HG02852 (cell line): ENCODE results near the gene PDE8A.
"Not testable (repeated sequence)": the region's sequence is repeated elsewhere in the genome, so short reads cannot be mapped to it uniquely, and the experiment has no call there.

ENCODE experiments used
- ATAC-seq: cut with Tn5 transposase; IDR thresholded peaks from one replicate; pipeline ENCODE4 v1.9.1; 2021; ENCODE audit warnings: mild to moderate bottlenecking, moderate library complexity; ENCODE audit not compliant: unreplicated experiment

Gene PDE8A

DNA sequence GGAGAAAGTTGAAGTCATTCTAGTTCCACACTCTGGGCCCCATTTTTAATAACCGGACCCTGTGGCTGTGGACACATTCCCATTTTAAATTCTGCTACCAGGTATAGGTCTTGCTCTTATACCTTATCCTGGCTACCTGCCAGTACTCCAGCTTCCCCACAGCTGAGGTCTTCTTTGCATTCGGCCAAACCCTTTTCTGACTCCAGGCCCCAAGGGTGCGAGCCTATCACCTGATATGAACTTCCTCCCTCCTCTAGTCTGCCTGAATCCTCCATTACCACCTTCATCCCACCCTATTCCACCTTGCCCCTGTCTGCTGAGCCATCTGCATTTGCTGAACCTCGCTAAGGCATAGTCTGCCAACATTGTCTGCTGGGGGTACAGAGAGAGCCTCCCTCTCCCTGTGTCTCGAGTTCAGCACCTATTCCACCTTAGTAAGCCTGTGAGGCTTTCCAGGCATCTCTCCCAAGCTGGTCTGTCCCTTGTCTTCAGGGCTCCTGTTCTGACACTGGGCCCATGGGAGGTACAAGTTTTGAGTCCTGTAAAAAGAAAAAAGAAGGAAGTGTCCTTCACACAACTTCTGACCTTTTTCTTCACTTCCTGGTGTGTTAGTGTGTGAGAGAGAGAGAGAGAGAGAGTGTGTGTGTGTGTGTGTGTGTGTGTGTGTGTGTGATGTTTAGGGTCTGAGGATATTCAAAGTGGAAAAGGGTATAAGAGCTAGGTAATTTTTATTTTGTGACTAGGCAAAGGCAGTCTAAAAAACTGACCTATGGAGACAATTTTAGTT lies 27.0 kb downstream of the PDE8A start:
- no peak for ATAC-seq

- no peak for ATAC-seq
Observed at GRCh38 chr15:85009435-85009834, 27.8 kb downstream of the PDE8A start.

- ATAC-seq = no peak
Observed at GRCh38 chr15:85010071-85010385, 28.4 kb downstream of the PDE8A start.

DNA sequence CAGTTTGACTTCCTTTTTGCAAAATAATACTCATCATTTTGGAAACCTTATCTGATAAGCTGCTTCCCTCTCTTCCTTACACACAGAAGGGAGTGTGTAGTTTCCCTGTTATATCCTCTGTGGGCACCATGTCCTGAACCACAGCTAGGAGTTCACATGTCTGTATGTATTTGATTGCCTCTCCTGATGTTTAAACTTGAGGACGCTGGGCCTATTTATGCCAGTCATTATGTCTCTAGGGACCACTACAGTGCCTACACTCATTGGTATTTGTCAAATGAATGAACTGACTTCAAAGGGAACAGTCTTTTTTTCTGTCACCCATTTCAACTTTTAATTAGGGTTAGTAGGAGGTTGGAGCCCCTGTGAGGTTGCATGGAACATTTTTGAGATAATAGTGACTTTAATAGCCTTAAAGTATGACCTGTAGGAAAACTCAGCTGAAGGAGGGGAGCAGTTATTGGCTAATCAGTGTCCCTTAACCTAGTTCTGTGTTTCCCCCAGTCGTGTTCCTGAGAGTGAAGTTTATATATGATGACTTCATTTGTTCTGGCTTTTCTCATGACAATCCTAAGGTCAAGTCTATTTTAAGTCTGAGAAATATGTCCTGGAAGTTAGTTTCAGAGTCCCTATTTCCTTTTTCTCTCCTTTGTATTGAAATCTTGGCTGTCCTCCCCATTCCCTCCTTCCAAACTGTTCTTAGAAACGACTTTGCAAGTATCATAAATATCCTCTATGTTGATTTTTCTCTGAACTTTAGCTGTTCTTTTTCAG lies 28.9 kb downstream of the PDE8A start:
- no peak for ATAC-seq

DNA sequence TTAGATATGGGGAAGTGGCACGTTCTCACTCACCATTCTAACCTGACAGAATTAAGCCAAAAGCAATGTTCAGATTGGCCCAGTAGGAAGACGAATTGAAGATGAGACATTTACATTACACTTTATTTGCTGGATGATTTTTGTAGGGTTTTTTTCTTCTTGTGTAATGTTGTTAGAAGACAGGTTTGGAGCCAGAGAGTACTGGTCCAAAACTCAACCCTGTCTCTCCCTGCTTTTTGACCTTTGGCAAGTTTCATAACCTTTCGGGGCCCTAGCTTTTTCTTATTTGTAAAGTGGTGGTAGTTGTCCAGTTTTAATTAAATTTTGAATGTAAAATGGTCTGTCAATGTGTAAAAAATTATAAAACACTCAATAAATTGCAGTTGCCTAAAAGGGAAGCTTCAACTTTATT lies 29.5 kb downstream of the PDE8A start:
- no peak for ATAC-seq

DNA sequence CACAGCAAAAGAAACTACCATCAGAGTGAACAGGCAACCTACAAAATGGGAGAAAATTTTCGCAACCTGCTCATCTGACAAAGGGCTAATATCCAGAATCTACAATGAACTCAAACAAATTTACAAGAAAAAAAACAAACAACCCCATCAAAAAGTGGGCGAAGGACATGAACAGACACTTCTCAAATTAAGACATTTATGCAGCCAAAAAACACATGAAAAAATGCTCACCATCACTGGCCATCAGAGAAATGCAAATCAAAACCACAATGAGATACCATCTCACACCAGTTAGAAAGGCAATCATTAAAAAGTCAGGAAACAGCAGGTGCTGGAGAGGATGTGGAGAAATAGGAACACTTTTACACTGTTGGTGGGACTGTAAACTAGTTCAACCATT lies 30.1 kb downstream of the PDE8A start:
- not testable (repeated sequence) for ATAC-seq

DNA sequence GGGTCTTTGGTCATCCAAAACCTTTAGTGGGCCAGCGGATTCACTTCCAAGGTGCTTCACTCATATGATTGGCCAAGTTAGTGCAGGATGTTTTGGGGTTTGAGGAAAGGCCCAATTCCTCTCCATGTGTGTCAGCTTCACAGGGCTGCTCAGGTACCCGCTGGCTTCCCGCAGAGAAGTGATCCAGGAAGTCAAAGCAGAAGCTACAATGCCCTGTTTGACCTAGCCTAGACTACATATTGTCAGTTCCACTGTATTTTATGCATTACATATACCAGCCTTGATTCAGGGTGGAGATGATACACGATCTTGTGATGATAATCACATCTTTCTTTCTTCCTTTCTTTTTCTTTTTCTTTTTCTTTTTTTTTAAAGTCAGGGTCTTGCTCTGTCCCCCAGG lies 32.1 kb downstream of the PDE8A start:
- ATAC-seq = no peak

GRCh38 chr15:85014932-85015331 lies 33.3 kb downstream of the PDE8A start:
- ATAC-seq = no peak

GRCh38 chr15:85016275-85016674 lies 34.6 kb downstream of the PDE8A start:
- ATAC-seq = no peak

GRCh38 chr15:85019815-85020590 lies 38.3 kb downstream of the PDE8A start:
- no peak for ATAC-seq

DNA sequence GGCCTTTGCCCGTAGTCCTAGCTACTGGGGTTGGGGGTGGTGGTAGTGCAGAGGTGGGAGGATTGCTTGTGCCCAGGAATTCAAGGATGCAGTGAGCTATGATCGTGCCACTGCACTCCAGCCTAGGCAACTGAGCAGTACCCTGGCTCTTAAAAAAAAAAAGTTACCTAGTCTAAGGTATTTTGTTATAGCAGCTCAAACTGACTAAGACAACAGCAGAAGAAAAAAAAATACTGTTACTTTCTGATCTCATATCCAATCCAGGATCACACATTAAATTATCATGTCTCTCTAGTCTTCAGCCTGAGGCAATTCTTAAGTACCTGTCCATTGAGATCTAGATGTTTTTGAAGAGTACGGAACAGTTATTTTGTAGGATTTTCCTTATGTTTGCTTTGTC lies 39.8 kb downstream of the PDE8A start:
- no peak for ATAC-seq

- no peak for ATAC-seq
Observed at GRCh38 chr15:85022860-85023403, 41.3 kb downstream of the PDE8A start.

DNA sequence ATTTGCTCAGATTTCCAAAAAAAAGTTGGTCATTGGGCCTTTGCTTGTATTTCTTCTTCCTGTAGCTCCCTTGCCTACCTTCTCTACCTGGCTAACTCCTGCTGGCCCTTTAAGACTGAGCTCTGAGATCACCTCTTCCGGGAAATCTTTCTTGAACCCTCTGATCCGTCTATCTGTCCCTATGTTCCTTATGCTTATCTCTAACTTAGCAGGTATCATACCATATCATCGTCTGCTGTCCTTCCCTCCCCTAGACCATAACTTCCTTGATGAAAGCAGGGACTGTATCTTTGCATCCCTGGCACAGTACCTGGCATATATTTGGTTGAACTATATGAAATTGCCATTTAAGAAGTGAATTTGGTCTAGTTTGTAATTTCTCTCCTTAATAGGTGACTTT lies 42.3 kb downstream of the PDE8A start:
- no peak for ATAC-seq

GRCh38 chr15:85024509-85025336 lies 43.1 kb downstream of the PDE8A start:
- no peak for ATAC-seq

DNA sequence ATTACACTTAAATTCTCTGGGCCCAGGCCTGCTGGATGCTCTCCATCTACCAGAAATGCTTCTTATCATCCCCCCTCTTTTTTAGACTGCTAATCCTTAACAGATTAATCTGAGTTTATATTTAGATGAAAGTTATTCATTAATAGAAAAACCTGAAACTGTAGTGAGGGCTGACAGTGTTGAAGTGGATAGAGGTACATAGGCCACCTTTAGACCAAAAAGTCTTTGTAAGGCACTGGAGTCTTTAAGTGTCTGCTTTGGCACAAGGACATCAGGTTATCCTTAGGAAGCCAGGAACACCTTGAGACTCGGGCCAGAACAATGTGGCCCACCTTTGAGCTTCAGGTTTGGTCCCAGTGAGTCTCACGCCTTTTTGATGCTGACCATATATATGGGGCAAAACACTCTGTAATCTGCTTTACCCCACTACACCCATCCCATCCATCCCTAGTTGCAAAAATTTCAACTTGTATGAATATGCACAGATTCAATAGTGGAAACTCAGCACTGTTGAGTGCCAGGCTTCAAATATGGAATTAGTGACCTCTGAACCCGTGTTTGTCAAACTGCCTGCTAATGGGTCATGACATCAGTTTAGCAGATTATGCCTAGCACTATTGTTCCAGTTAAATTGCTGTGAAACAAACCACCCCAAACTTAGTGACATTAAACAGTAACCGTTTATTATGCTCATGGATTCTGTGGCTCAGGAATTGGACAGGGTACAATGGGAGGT lies 44.0 kb downstream of the PDE8A start:
- no peak for ATAC-seq

- no peak for ATAC-seq
Observed at GRCh38 chr15:85026304-85027032, 44.8 kb downstream of the PDE8A start.

DNA sequence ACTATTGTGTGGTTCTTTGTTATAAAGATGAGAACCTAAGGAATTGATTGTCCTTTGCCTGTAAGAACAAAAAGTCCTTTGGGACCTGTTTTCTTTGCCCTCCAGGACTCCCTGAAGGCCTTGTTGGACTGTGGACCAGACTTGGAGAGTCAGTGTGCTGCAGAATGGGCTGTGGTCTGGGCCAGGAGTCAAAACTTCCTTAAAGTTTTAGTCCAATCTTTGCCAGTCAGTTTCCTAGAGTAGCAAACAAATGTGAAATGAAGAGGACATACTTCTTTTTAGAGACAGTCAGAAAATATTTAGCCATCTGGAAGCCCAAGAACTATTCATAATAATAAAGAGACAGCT lies 45.4 kb downstream of the PDE8A start:
- ATAC-seq = no peak

DNA sequence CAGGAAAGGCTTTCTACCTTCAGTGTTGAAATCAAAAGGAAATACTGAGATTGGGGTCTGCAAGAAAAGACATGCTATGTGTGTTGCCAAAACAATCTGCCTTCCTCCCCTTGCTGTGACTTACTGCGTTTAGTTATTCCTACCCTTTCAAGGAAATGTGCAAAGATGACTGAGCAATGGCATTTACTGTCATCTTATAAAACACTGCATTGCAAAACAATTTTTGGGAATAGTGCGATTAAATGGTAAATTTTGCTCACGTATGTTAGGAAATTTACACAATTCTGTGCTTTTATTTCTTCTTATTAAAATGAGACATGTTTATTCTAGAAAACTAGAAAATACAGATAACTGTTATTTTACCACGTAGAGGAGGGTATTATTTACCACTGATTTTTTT lies 45.8 kb downstream of the PDE8A start:
- no peak for ATAC-seq

GRCh38 chr15:85028416-85028815 lies 46.8 kb downstream of the PDE8A start:
- ATAC-seq = no peak
